Kidney (tissue), 14 donors: ENCODE measurements around the gene HDHD5. TPM values are rescaled to one million over a fixed set of nuclear protein-coding genes. Genes with fewer than 3 reads are reported as not detected.

ENCODE experiments used
- DNase-seq, 5 donors: peaks; one replicate each; pipeline ENCODE4 v3.0.0-alpha.2; 2013 to 2020
- FAIRE-seq: peaks from 2 replicates; lab custom pipeline; 2012; peaks lifted over from hg19 to GRCh38; lab: Jason Lieb, UNC
- H3K27ac ChIP-seq, 2 donors: one replicate each; pipeline ENCODE4 v1.7.0; 2013; ENCODE audit warnings: low read depth in 2 of 2, low read length in 2 of 2, inconsistent platforms in 1 of 2
- H3K27me3 ChIP-seq: one replicate; pipeline ENCODE4 v1.7.1; 2013; ENCODE audit warnings: low read length, inconsistent platforms; ENCODE audit not compliant: control insufficient read depth, insufficient read depth
- H3K36me3 ChIP-seq, 3 donors: one replicate each; pipeline versions ENCODE4 v1.7.0 to v1.7.1; 2013; ENCODE audit warnings: low read length in 3 of 3, control low read depth in 1 of 3, inconsistent platforms in 1 of 3; ENCODE audit not compliant: insufficient read depth in 3 of 3, control insufficient read depth in 2 of 3
- H3K4me1 ChIP-seq, 3 donors: one replicate each; pipeline versions ENCODE4 v1.7.0 to v1.7.1; 2013; ENCODE audit warnings: low read length in 3 of 3, inconsistent platforms in 1 of 3, low read depth in 1 of 3; ENCODE audit not compliant: control insufficient read depth in 2 of 3, insufficient read depth in 2 of 3
- H3K4me3 ChIP-seq, 3 donors: one replicate each; pipeline versions ENCODE4 v1.7.0 to v1.8.1; 2013; ENCODE audit warnings: low read length in 3 of 3, control low read depth in 1 of 3, inconsistent platforms in 1 of 3
- H3K9ac ChIP-seq, 3 donors: one replicate each; pipeline versions ENCODE4 v1.7.0 to v1.7.1; 2013; ENCODE audit warnings: low read length in 3 of 3, control low read depth in 1 of 3, inconsistent platforms in 1 of 3
- H3K9me3 ChIP-seq, 3 donors: one replicate each; pipeline versions ENCODE4 v1.7.0 to v1.7.1; 2013; ENCODE audit warnings: low read length in 3 of 3, control low read depth in 1 of 3, inconsistent platforms in 1 of 3; ENCODE audit not compliant: control insufficient read depth in 2 of 3, insufficient read depth in 1 of 3
- intact Hi-C: fragments of 100-400 bp; cut with DNase I; formaldehyde crosslinking; loops from one replicate; pipeline ENCODE4 v1.11.1; 2022
- polyA plus RNA-seq: library from polyadenylated mRNA; stranded (reverse); fragments of 350-450 nt; fragmentation: Illumina TruSeq; extraction: RNeasy Lipid Tissue Mini Kit (QIAGEN cat#74804); gene quantifications from one replicate; pipeline ENCODE4 v1.2.3, GENCODE V29; 2014; ENCODE audit warnings: low read depth, low replicate concordance; ENCODE audit not compliant: insufficient read depth
- total RNA-seq: library from RNA; stranded (reverse); fragmentation: NEBNext Ultra II Directional; extraction: Animal tissue kit (Norgen Biotek cat#: 25700); gene quantifications from one replicate; pipeline ENCODE4 v1.2.1, GENCODE V29; 2021
- TF ChIP-seq, protein P1 (sequence below): IDR thresholded peaks from 3 replicates; pipeline ENCODE4 v1.5.1; 2012; ENCODE audit warnings: mild to moderate bottlenecking, moderate library complexity, borderline replicate concordance; ENCODE audit not compliant: insufficient read depth; ENCODE audit errors: extremely low read depth
- donor health status: control.
- donor health status: control.
- donor health status: control.
- donor health status: control.
- donor health status: control.
- donor health status: DM: yes; HTN: yes; CAD: no.
- donor health status: Normal renal cell carcinoma (clear cell type).

The HDHD5 gene
- total and polyA plus RNA-seq, 2 donors from 2014 or later: 27.5 to 39.8 TPM

DNA sequence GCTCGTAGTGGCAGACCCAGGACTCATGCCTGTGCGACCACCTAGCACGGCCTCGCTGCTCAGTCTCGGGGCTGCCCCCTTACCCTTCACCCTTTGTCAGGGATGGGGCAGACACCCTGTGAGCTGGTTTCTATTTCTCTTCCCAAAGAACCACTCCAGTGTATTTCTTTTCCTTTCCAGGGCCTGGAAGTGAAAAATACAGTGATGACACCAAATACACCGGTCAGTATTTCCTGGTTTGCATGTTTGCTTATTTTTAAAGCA lies 51.6 kb downstream of the HDHD5 start:
- intact Hi-C loops: no loop called here
- FAIRE-seq (no peak), DNase-seq (no peak)
- no peak overlapping the region for H3K27ac ChIP-seq
- H3K9me3 ChIP-seq: no peaks in the 10 kb centered on the region
- peaks cover 0 to 18% (median 11%) of the 10 kb centered on the region in 3 donors for H3K36me3 ChIP-seq
- no peaks in the 10 kb centered on the region for H3K4me1 ChIP-seq
- H3K9ac ChIP-seq: no peak overlapping the region
- TF ChIP-seq, protein P1, sequence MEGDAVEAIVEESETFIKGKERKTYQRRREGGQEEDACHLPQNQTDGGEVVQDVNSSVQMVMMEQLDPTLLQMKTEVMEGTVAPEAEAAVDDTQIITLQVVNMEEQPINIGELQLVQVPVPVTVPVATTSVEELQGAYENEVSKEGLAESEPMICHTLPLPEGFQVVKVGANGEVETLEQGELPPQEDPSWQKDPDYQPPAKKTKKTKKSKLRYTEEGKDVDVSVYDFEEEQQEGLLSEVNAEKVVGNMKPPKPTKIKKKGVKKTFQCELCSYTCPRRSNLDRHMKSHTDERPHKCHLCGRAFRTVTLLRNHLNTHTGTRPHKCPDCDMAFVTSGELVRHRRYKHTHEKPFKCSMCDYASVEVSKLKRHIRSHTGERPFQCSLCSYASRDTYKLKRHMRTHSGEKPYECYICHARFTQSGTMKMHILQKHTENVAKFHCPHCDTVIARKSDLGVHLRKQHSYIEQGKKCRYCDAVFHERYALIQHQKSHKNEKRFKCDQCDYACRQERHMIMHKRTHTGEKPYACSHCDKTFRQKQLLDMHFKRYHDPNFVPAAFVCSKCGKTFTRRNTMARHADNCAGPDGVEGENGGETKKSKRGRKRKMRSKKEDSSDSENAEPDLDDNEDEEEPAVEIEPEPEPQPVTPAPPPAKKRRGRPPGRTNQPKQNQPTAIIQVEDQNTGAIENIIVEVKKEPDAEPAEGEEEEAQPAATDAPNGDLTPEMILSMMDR: no peak
- no peak overlapping the region for H3K4me3 ChIP-seq
- H3K27me3 ChIP-seq: no peaks in the 10 kb centered on the region

DNA sequence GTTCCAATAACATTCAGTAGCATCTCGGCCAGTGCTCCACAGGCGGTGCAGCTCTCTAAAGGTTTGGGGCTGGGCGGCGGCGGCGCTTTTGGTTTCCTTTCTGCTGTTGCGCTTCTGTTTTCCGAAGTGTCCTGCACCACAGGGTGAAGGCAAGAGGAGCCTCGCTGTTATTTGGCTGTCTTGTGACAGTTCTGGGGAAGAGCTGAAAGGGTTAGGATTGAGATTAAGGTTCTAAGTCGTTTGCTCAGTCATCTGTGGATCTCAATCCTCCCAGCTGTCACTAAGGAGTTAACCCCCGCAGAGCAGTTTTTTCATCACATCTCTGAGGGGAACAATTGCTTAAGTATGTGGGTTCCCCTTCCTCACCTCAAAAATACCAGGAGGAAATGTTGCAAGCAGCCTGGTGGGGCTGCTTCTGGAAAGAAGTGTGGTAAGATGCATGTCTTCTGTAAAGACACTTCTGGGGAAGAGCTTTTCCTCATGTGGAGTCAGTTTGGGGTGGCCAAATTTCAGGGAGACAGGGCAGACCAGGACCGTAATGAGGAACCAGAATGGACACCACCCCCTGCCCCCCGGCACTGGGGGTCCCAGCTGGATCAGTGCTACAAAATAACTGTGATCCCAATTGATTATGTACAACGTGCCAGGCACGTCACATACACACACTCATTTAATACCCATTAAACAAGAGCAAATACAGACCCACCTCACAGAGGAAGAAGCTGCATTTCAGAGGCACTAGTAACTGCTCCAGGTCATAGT lies 52.1 kb downstream of the HDHD5 start:
- intact Hi-C loops: no loop called here
- Histone ChIP-seq H3K27ac (no peak overlapping the region), H3K4me1 (no peaks in the 10 kb centered on the region), H3K9me3 (no peaks in the 10 kb centered on the region), H3K9ac (no peak overlapping the region), H3K4me3 (no peak overlapping the region), H3K27me3 (no peaks in the 10 kb centered on the region), H3K36me3 (peaks cover 0 to 23% (median 15%) of the 10 kb centered on the region in 3 donors)
- TF ChIP-seq, protein P1: no peak
- FAIRE-seq (no peak), DNase-seq (no peak)

DNA sequence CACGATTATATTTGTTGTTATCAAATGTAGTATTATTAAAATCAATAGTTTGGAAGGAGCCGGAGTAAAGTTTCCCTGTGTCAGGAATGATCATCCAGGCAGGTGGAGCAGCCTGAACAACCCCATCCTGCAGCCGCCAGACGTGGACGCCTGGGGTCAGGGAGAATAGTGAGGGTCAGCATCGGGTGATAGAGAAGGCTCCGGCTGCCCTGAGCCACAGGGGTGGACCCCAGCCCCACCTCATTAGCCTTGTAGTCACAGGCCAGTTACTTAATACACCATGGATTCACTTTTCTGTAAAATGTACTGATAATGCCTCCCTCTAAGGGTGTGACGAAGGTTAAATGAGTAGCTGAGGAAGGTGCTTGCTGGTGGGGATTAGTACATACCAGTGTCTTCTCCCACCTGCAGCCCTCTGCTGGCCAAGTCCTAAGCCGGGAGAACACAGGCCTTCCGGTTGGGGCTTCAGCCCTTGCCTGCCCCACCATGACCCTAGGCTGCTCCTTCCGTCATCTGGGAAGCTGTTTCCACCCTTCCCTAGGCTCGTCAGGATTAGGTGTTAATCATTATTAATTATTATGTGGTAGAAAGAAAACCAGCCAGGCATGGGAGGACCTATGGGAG lies 52.8 kb downstream of the HDHD5 start:
- Histone ChIP-seq H3K27ac (no peak overlapping the region), H3K36me3 (peaks cover 0 to 30% (median 21%) of the 10 kb centered on the region in 3 donors), H3K27me3 (no peaks in the 10 kb centered on the region), H3K4me1 (no peaks in the 10 kb centered on the region), H3K9ac (no peak overlapping the region), H3K9me3 (no peaks in the 10 kb centered on the region), H3K4me3 (no peak overlapping the region)
- TF ChIP-seq, protein P1: no peak
- FAIRE-seq: no peak
- intact Hi-C loops: no loop called here
- DNase-seq: no peak
